Epithelial cell of prostate (primary cell): ENCODE results near the gene FAM187B.

Experiments
- DNase-seq: peaks from one replicate; pipeline ENCODE4 v3.0.0-alpha.2; 2011; ENCODE audit warnings: low read depth, low spot score
- H3K27ac ChIP-seq: fragments of 450-650 bp; 2 replicates; pipeline ENCODE4 v1.5.1; 2017; ENCODE audit warnings: mild to moderate bottlenecking

The FAM187B gene

GRCh38 chr19:35194012-35194984, 34.2 kb downstream of the FAM187B start:
- no peak for DNase-seq

GRCh38 chr19:35184884-35185283, 43.7 kb downstream of the FAM187B start:
- no peak overlapping the region for H3K27ac ChIP-seq
- DNase-seq: no peak

More at GRCh38 chr19:35194012-35194984, 34.2 kb downstream of the FAM187B start:
- no peak overlapping the region for H3K27ac ChIP-seq

- no peak overlapping the region for H3K27ac ChIP-seq
- no peak for DNase-seq
These were observed 44.3 kb downstream of the FAM187B start for GRCh38 chr19:35184267-35184666.

- H3K27ac ChIP-seq: no peak overlapping the region
- no peak for DNase-seq
These were observed 47.2 kb downstream of the FAM187B start for GRCh38 chr19:35181387-35181786.

- no peak overlapping the region for H3K27ac ChIP-seq
- no peak for DNase-seq
These were observed 48.7 kb downstream of the FAM187B start for GRCh38 chr19:35179830-35180229.

- H3K27ac ChIP-seq: no peak overlapping the region
- no peak for DNase-seq
These were observed 49.8 kb downstream of the FAM187B start for GRCh38 chr19:35178701-35179100.

- no peak overlapping the region for H3K27ac ChIP-seq
- no peak for DNase-seq
These were observed 50.9 kb downstream of the FAM187B start for GRCh38 chr19:35177377-35178274.

GRCh38 chr19:35176181-35176570, 52.4 kb downstream of the FAM187B start:
- H3K27ac ChIP-seq: no peak overlapping the region
- DNase-seq: no peak
